ENCODE measurements around the gene GNAO1.

GNAO1 gene

GRCh38 chr16:56348168-56349085 is 157.1 kb downstream of the GNAO1 start:
- TF ChIP-seq GLIS3 (CRISPR knock-in tag; IDR thresholded peaks at IDR 0.05), result no peak
- no peak for TF ChIP-seq ZFP3 (CRISPR knock-in tag; IDR thresholded peaks at IDR 0.05)
- TF ChIP-seq ZNF565 (CRISPR knock-in tag; conservative IDR thresholded peaks at IDR 0.05; ENCODE audit: low read depth), result no peak
- no peak for TF ChIP-seq ESRRG (CRISPR knock-in tag; IDR thresholded peaks at IDR 0.05)
- TF ChIP-seq ZNF70 (CRISPR knock-in tag; IDR thresholded peaks at IDR 0.05), result no peak
- TF ChIP-seq, protein P1, sequence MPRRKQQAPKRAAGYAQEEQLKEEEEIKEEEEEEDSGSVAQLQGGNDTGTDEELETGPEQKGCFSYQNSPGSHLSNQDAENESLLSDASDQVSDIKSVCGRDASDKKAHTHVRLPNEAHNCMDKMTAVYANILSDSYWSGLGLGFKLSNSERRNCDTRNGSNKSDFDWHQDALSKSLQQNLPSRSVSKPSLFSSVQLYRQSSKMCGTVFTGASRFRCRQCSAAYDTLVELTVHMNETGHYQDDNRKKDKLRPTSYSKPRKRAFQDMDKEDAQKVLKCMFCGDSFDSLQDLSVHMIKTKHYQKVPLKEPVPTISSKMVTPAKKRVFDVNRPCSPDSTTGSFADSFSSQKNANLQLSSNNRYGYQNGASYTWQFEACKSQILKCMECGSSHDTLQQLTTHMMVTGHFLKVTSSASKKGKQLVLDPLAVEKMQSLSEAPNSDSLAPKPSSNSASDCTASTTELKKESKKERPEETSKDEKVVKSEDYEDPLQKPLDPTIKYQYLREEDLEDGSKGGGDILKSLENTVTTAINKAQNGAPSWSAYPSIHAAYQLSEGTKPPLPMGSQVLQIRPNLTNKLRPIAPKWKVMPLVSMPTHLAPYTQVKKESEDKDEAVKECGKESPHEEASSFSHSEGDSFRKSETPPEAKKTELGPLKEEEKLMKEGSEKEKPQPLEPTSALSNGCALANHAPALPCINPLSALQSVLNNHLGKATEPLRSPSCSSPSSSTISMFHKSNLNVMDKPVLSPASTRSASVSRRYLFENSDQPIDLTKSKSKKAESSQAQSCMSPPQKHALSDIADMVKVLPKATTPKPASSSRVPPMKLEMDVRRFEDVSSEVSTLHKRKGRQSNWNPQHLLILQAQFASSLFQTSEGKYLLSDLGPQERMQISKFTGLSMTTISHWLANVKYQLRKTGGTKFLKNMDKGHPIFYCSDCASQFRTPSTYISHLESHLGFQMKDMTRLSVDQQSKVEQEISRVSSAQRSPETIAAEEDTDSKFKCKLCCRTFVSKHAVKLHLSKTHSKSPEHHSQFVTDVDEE (CRISPR knock-in tag; IDR thresholded peaks at IDR 0.05), result no peak
- no peak for TF ChIP-seq OSR1 (CRISPR knock-in tag; IDR thresholded peaks at IDR 0.05)
- TF ChIP-seq, protein P2, sequence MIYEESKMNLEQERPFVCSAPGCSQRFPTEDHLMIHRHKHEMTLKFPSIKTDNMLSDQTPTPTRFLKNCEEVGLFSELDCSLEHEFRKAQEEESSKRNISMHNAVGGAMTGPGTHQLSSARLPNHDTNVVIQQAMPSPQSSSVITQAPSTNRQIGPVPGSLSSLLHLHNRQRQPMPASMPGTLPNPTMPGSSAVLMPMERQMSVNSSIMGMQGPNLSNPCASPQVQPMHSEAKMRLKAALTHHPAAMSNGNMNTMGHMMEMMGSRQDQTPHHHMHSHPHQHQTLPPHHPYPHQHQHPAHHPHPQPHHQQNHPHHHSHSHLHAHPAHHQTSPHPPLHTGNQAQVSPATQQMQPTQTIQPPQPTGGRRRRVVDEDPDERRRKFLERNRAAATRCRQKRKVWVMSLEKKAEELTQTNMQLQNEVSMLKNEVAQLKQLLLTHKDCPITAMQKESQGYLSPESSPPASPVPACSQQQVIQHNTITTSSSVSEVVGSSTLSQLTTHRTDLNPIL (CRISPR knock-in tag; IDR thresholded peaks at IDR 0.05; ENCODE audit: low read depth), result no peak
- no peak for TF ChIP-seq ARNTL (CRISPR knock-in tag; IDR thresholded peaks at IDR 0.05; ENCODE audit: borderline replicate concordance, low read depth)
- no peak for TF ChIP-seq PPARA (CRISPR knock-in tag; IDR thresholded peaks at IDR 0.05; ENCODE audit: borderline replicate concordance)
- no peak for TF ChIP-seq ZC3H10 (CRISPR knock-in tag; IDR thresholded peaks at IDR 0.05)
- TF ChIP-seq ISL1 (CRISPR knock-in tag; IDR thresholded peaks at IDR 0.05), result no peak
- no peak for TF ChIP-seq POU6F1 (CRISPR knock-in tag; IDR thresholded peaks at IDR 0.05; ENCODE audit: borderline replicate concordance, low read depth)
- TF ChIP-seq ZFP30 (CRISPR knock-in tag; IDR thresholded peaks at IDR 0.05), result no peak
- no peak for TF ChIP-seq TCF4 (CRISPR knock-in tag; IDR thresholded peaks at IDR 0.05; ENCODE audit: borderline replicate concordance)
- TF ChIP-seq TOX (CRISPR knock-in tag; IDR thresholded peaks at IDR 0.05; ENCODE audit: borderline replicate concordance), result no peak
- ATAC-seq, result peak; percentile 21

- ATAC-seq, result peak; percentile 41
These were observed 157.8 kb downstream of the GNAO1 start for GRCh38 chr16:56349086-56349415.

More at GRCh38 chr16:56349086-56349415, 157.8 kb downstream of the GNAO1 start:
- no peak for TF ChIP-seq CSDC2 (CRISPR knock-in tag; IDR thresholded peaks at IDR 0.05)
- no peak for TF ChIP-seq CSRNP3 (CRISPR knock-in tag; IDR thresholded peaks at IDR 0.05)
- TF ChIP-seq TCF4 (CRISPR knock-in tag; IDR thresholded peaks at IDR 0.05; ENCODE audit: borderline replicate concordance), result no peak
- TF ChIP-seq BACH2 (CRISPR knock-in tag; IDR thresholded peaks at IDR 0.05; ENCODE audit: borderline replicate concordance), result no peak
- TF ChIP-seq, protein P2 (CRISPR knock-in tag; IDR thresholded peaks at IDR 0.05; ENCODE audit: low read depth), result no peak
- no peak for TF ChIP-seq PPARA (CRISPR knock-in tag; IDR thresholded peaks at IDR 0.05; ENCODE audit: borderline replicate concordance)
